SIG-M5 treated with dmso at 0.1 percent for 504 hours (cell line): ENCODE measurements around the gene PUDP.
"Not testable (repeated sequence)": the region's sequence is repeated elsewhere in the genome, so short reads cannot be mapped to it uniquely, and the experiment has no call there.

Source experiments
- DNase-seq: peaks from one replicate; lab custom pipeline; 2025; ENCODE audit not compliant: unreplicated experiment; lab: John Stamatoyannopoulos, UW

PUDP gene

DNA sequence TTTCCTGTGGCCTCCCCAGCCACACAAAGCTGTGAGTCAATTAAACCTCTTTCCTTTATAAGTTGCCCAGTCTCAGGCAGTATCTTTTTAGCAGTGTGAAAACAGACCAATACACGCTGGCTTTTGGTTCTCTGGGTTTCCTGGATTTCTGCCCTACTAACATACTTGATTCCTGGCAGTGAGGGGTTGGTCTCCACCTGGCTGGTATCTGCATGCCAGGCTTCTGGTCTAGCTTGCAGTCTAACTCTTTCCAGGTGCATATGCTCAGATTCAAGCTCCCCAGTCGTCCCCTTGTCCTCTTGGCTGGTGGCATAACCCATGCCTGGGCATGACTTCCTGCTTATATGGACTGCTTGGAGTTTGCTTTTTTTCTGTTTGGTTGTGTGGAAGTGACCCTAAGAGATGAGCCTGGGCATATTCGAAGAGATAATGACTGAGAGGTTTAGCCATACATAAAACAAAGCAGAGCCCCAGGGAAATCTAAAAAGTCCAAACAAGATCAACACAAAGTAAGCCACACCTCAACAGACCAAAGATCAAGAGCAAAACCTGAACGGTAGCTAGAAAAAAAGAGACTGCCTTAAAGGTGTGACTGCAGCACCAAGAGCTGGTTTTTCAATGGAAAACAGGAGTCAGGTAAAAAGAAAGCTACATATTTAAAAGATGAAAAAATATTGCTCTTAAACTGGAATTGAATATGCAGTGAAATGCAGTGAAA is 102.6 kb downstream of the PUDP start:
- DNase-seq: no peak

DNA sequence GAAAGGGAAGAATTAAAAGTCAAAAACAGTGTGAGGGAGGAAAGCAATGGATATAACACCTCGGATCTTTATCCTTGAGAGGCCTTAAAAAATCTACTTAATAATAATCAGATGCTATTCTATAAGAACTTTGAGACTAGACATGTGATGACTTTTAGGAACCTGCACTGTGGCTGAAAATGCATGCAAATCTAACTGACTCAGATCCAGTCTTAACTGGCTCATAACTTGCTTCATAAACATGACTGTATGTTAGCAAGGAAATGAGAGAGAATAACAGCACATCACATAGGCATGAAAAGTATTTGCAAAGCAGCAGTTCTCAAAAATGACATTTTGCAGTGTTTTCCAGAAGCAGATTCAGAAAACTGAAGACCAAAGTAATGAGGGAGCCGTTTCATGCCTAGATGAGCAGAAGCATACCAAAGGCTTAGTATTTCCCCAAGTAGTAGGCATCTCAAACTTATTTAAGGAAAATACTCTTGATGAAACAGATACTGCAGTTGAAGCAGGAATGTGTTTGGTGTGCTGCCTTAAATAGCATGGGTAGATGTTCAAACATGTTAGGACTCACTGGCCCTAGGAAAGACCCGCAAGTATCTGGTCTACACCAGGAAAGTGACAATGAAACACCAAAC is 104.0 kb downstream of the PUDP start:
- DNase-seq: not testable (repeated sequence)

DNA sequence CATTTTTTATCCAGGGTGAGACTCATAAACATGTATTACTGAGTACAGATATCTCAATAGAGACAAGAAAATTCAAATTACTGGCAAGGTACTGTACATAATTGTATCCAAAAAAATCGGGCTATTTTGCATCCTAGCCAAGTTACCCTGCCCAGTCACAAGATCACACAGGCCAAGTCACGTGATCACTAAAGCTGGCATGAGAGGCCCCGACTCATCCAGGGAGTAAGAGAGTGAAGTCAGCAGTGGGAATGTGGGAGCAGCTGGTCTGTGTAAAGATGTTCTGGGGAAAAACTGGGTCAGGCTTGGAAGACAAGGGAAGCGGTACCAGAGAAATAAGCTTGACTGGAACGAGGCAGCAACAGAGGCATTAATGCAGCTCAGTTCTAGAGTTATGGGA is 119.7 kb downstream of the PUDP start:
- DNase-seq: no peak

DNA sequence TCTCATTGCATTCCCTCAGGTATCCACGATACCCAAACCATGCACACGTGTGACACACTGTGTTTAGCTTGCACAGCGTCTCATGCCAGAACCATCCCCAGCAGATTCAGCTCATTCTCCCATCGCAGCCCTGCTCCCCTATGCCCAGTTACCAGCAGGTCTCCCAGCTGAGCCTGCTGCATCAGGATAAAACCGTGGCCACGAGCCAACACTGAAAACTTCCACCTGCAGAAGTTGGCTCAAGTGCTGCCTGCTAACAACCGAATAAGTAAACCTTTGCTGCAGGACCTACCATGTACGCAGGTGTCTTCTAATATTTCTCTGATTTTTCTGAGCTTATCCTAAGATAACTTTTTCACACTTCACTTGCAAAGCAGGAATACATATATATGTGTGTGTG is 120.9 kb downstream of the PUDP start:
- no peak for DNase-seq

DNA sequence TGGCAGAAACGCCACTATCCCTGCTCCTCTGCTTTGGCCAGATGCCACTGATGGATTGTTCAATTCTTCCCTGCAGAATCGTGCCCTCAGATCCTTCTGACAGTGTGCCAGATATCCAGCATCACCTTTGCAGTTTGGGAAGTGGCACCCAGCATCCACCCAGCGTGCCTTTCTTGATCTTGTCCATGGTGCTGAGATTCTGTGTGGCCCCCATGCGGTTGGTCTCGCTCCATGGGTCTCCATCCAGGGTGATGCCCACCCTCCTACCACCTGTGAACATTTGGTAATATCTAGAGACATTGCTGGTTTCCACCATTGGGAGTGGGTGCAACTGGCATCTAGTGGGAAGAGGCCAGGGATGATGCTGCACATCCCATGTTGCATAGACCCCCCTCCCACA is 121.6 kb downstream of the PUDP start:
- DNase-seq: not testable (repeated sequence)

DNA sequence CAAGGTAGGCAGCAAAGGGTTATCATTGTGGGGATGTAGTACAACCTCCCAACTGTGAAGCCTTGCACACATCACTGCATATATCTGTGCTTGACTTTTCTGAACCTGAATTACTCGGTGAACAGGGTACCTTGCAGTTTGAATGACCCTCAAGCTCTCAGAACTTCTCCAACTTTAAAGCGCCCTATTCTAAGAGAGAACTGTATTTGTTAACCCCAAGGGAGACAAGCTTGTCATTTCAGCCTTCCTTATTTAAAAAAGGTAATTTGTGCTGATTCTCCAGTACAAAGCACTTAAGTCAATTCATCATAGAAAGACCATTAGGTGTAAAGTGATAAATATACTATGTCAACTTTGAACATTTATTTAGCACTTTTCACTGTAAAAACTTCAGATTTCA is 122.5 kb downstream of the PUDP start:
- no peak for DNase-seq

- DNase-seq: no peak
Measured at GRCh38 chrX:7024850-7025249, 123.1 kb downstream of the PUDP start.

- not testable (repeated sequence) for DNase-seq
Measured at GRCh38 chrX:7022996-7023395, 125.0 kb downstream of the PUDP start.

- no peak for DNase-seq
Measured at GRCh38 chrX:7021991-7022390, 126.0 kb downstream of the PUDP start.

DNA sequence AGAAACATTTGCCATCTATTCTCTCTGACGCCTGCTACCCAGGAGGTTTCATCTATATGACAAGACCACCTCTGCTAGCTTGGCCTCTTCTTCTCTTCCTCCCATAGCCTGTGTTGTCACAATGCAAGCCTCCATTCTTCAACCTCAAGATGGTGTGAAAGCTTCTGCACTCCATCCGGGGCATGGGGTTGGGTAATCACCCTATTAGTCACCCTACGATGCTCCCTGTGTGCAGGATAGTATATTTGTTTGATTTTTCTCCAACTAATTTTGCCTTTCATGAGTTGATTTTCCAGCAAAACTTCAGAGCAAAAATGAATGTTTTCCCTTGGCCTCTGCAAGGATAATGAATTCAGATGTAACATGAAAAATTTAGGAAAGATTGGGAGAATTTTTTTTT is 128.4 kb downstream of the PUDP start:
- DNase-seq: no peak

GRCh38 chrX:7012262-7012834 is 135.6 kb downstream of the PUDP start:
- DNase-seq: not testable (repeated sequence)

DNA sequence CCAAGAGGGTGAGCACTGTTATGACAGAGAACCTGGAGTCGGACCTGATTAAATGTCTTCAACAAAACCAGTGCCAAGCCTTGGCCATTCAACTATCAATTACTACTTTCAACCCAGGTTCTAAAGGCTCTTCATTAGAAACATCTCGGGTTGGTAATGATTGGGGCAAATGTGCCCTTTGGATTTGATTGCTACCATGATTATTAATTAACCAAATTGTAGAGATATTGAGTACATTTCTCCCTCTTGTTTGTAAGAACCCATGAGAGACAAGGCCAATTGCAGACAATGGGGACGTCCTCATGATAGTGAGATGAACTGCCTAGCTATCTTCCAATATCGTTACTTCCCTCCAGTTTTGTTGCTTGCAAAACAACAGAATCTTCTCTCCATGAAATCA is 137.1 kb downstream of the PUDP start:
- DNase-seq: not testable (repeated sequence)

DNA sequence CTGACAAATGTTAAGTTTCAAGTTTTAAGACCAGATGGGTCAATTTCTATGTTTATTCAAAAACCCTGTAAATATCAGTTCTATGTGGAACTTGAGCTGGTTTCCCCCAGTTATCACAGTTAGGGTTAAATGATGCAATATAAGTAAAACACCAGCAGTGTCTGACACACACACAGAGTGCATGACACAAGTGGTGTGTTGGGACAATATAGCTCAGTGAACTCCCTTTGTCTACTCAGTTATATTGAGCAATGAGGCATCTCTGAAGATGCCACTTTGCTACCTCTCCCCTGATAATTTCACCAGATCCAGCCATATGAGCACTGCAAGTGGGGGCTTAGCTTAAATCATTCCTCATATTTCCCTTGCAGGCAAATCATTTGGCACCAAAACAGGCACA is 140.6 kb downstream of the PUDP start:
- not testable (repeated sequence) for DNase-seq
